H1 (cell line): Measurements from ENCODE around the gene PGAM2. TPM values are rescaled to one million over a fixed set of nuclear protein-coding genes. Genes with fewer than 3 reads are reported as not detected.

Source experiments
- CTCF ChIA-PET: fragments of 300-600 bp; sonication (Branson Sonifier 250); formaldehyde crosslinking; loops from one replicate; lab custom pipeline; 2021; ENCODE audit not compliant: partially characterized antibody; lab: Charles Lee
- POLR2A ChIA-PET: fragments of 300-600 bp; sonication (Branson Sonifier 250); formaldehyde crosslinking; loops from one replicate; lab custom pipeline; 2021; ENCODE audit warnings: inconsistent platforms; ENCODE audit not compliant: partially characterized antibody; lab: Charles Lee
- DNase-seq, 2 experiments: peaks; one replicate each; pipeline versions ENCODE4 v3.0.0 to v3.0.0-alpha.2; 2010 to 2022; ENCODE audit warnings: low spot score in 2 of 2, low read depth in 1 of 2, mixed read lengths in 1 of 2
- FAIRE-seq: peaks from 2 replicates; lab custom pipeline; 2011; peaks lifted over from hg19 to GRCh38; lab: Jason Lieb, UNC
- H2AFZ ChIP-seq: 2 replicates; pipeline ENCODE4 v1.8.1; 2012; ENCODE audit warnings: low read length, inconsistent platforms
- H2AK5ac ChIP-seq: 2 replicates; pipeline ENCODE4 v1.6.1; 2013; ENCODE audit warnings: low read depth, low read length
- H2BK120ac ChIP-seq: replicated peaks from 2 replicates; pipeline ENCODE3; 2013; ENCODE audit warnings: low read depth, low read length, inconsistent platforms
- H2BK12ac ChIP-seq: 2 replicates; pipeline ENCODE4 v1.6.1; 2013; ENCODE audit warnings: low read depth, low read length
- H2BK15ac ChIP-seq: 2 replicates; pipeline ENCODE4 v1.6.1; 2013; ENCODE audit warnings: low read length
- H2BK20ac ChIP-seq: 2 replicates; pipeline ENCODE4 v1.6.1; 2013; ENCODE audit warnings: low read length
- H2BK5ac ChIP-seq: 2 replicates; pipeline ENCODE4 v1.6.1; 2013; ENCODE audit warnings: low read depth, low read length
- H3K14ac ChIP-seq: 2 replicates; pipeline ENCODE4 v1.6.1; 2013; ENCODE audit warnings: inconsistent platforms; ENCODE audit not compliant: insufficient read length
- H3K18ac ChIP-seq: 2 replicates; pipeline ENCODE4 v1.6.1; 2013; ENCODE audit warnings: low read length; ENCODE audit errors: extremely low read depth
- H3K23ac ChIP-seq: 2 replicates; pipeline ENCODE4 v1.6.1; 2013; ENCODE audit warnings: inconsistent platforms; ENCODE audit not compliant: insufficient read length
- H3K23me2 ChIP-seq: 2 replicates; pipeline ENCODE4 v1.6.1; 2013; ENCODE audit warnings: low read depth, low read length
- H3K27ac ChIP-seq: 2 replicates; pipeline ENCODE4 v1.6.1; 2011; ENCODE audit warnings: low read depth, low read length, inconsistent platforms
- H3K27me3 ChIP-seq, 4 experiments: replicated peaks in 1 of 4; 1 replicate in 1 of 4; 2 replicates in 3 of 4; pipeline versions ENCODE4 v1.6.1 to v1.8.1; 2011 to 2013; ENCODE audit warnings: low read length in 3 of 4, mild to moderate bottlenecking in 3 of 4, inconsistent platforms in 2 of 4, mixed read lengths in 2 of 4, moderate library complexity in 1 of 4; ENCODE audit not compliant: control insufficient read depth in 3 of 4, insufficient read depth in 3 of 4; ENCODE audit errors: extremely low read depth in 1 of 4
- H3K36me3 ChIP-seq, 4 experiments: 2 replicates each; pipeline versions ENCODE4 v1.6.1 to v1.8.1; 2011 to 2013; ENCODE audit warnings: mild to moderate bottlenecking in 4 of 4, low read length in 3 of 4, moderate library complexity in 2 of 4, control low read depth in 1 of 4, inconsistent platforms in 1 of 4; ENCODE audit not compliant: insufficient read depth in 4 of 4, control insufficient read depth in 2 of 4
- H3K4ac ChIP-seq: replicated peaks from 2 replicates; pipeline ENCODE3; 2013; ENCODE audit warnings: low read length, low read depth, mixed read lengths, inconsistent platforms; ENCODE audit not compliant: insufficient read length
- H3K4me1 ChIP-seq, 4 experiments: replicated peaks in 1 of 4; 1 replicate in 1 of 4; 2 replicates in 3 of 4; pipeline versions ENCODE4 v1.6.1 to v1.8.1; 2011 to 2013; ENCODE audit warnings: low read length in 3 of 4, inconsistent platforms in 2 of 4, mixed read lengths in 1 of 4; ENCODE audit not compliant: insufficient read depth in 4 of 4, control insufficient read depth in 3 of 4
- H3K4me2 ChIP-seq, 2 experiments: 2 replicates each; pipeline versions ENCODE4 v1.6.1 to v1.8.1; 2011 to 2013; ENCODE audit warnings: low read depth in 2 of 2, low read length in 2 of 2, control low read depth in 1 of 2, inconsistent platforms in 1 of 2, mild to moderate bottlenecking in 1 of 2; ENCODE audit not compliant: insufficient read depth in 1 of 2
- H3K4me3 ChIP-seq, 4 experiments: fragments of 200-600, 300-600 bp in 1 of 4; sonication (generic), shearing (Covaris generic), sonication (Bioruptor Twin) in 1 of 4; 2 replicates each; pipeline versions ENCODE4 v1.5.1 to v1.8.1; 2011 to 2016; ENCODE audit warnings: low read length in 4 of 4, low read depth in 3 of 4, control low read depth in 2 of 4, inconsistent platforms in 2 of 4, mild to moderate bottlenecking in 2 of 4, mixed read lengths in 1 of 4, moderate library complexity in 1 of 4; ENCODE audit not compliant: insufficient read depth in 2 of 4; ENCODE audit errors: extremely low read depth in 1 of 4
- H3K56ac ChIP-seq: replicated peaks from 2 replicates; pipeline ENCODE3; 2013; ENCODE audit warnings: low read depth, mild to moderate bottlenecking, mixed read lengths, low read length, inconsistent platforms; ENCODE audit not compliant: insufficient read length
- H3K79me1 ChIP-seq: 2 replicates; pipeline ENCODE4 v1.6.1; 2013; ENCODE audit warnings: low read depth, low read length, control low read depth
- H3K79me2 ChIP-seq, 2 experiments: 2 replicates each; pipeline versions ENCODE4 v1.6.1 to v1.8.1; 2012 to 2013; ENCODE audit warnings: low read length in 2 of 2, mild to moderate bottlenecking in 2 of 2, inconsistent platforms in 1 of 2; ENCODE audit not compliant: insufficient read depth in 2 of 2, control insufficient read depth in 1 of 2
- H3K9ac ChIP-seq, 4 experiments: replicated peaks in 1 of 4; 1 replicate in 1 of 4; 2 replicates in 3 of 4; pipeline versions ENCODE4 v1.6.1 to v1.8.1; 2011 to 2013; ENCODE audit warnings: low read depth in 3 of 4, low read length in 3 of 4, control low read depth in 2 of 4, mild to moderate bottlenecking in 2 of 4, moderate library complexity in 2 of 4, inconsistent platforms in 1 of 4; ENCODE audit errors: extremely low read depth in 1 of 4
- H3K9me3 ChIP-seq, 2 experiments: 2 replicates each; pipeline versions ENCODE4 v1.6.1 to v1.8.1; 2012 to 2013; ENCODE audit warnings: mild to moderate bottlenecking in 2 of 2, moderate library complexity in 2 of 2, control low read depth in 1 of 2, inconsistent platforms in 1 of 2, low read depth in 1 of 2, low read length in 1 of 2, mixed read lengths in 1 of 2; ENCODE audit not compliant: insufficient read depth in 2 of 2
- H4K20me1 ChIP-seq, 2 experiments: replicated peaks in 1 of 2; 2 replicates each; pipeline versions ENCODE3 to v1.8.1; 2011 to 2013; ENCODE audit warnings: inconsistent platforms in 2 of 2, low read length in 2 of 2, mild to moderate bottlenecking in 1 of 2; ENCODE audit not compliant: insufficient read depth in 2 of 2, control insufficient read depth in 1 of 2
- H4K5ac ChIP-seq: 2 replicates; pipeline ENCODE4 v1.6.1; 2013; ENCODE audit warnings: low read length, low read depth, mixed read lengths, inconsistent platforms; ENCODE audit not compliant: insufficient read length
- H4K8ac ChIP-seq: 2 replicates; pipeline ENCODE4 v1.8.0; 2013; ENCODE audit warnings: mild to moderate bottlenecking, moderate library complexity, low read length, inconsistent platforms; ENCODE audit not compliant: insufficient read depth; ENCODE audit errors: extremely low read depth
- H4K91ac ChIP-seq: replicated peaks from 2 replicates; pipeline ENCODE3; 2013; ENCODE audit warnings: low read length, mixed read lengths, inconsistent platforms; ENCODE audit not compliant: insufficient read length
- BCL11A ChIP-seq, 2 experiments: IDR thresholded peaks; one replicate each; pipeline ENCODE4 v1.6.1; 2011; ENCODE audit warnings: low read depth in 2 of 2, low read length in 2 of 2, mild to moderate bottlenecking in 2 of 2
- CBX8 ChIP-seq: fragments of 300-800, 300-1000 bp; sonication (generic); IDR thresholded peaks from 2 replicates; pipeline ENCODE4 v1.7.1; 2016; ENCODE audit warnings: low read depth, low read length, borderline replicate concordance
- JUND ChIP-seq: IDR thresholded peaks from 2 replicates; pipeline ENCODE4 v1.6.1; 2011; ENCODE audit warnings: mild to moderate bottlenecking, improper control_type of control experiment, low read length
- MAFK ChIP-seq: IDR thresholded peaks from 2 replicates; pipeline ENCODE4 v1.6.1; 2012; ENCODE audit warnings: low read depth, mild to moderate bottlenecking, improper control_type of control experiment, low read length
- NRF1 ChIP-seq: IDR thresholded peaks from 2 replicates; pipeline ENCODE4 v1.6.1; 2011; ENCODE audit warnings: mild to moderate bottlenecking, low read depth, low read length, improper control_type of control experiment
- RXRA ChIP-seq: IDR thresholded peaks from 2 replicates; pipeline ENCODE4 v1.6.1; 2011; ENCODE audit warnings: low read depth, mild to moderate bottlenecking, low read length, moderate library complexity; ENCODE audit not compliant: insufficient read depth
- SUZ12 ChIP-seq: fragments of 200-600 bp; sonication (generic); IDR thresholded peaks from 2 replicates; pipeline ENCODE4 v1.6.1; 2012; ENCODE audit warnings: mild to moderate bottlenecking, inconsistent platforms, low read length, moderate library complexity, mixed read lengths
- TEAD4 ChIP-seq: IDR thresholded peaks from 2 replicates; pipeline ENCODE4 v1.6.1; 2012; ENCODE audit warnings: low read depth, low read length, inconsistent platforms, mixed read lengths
- YY1 ChIP-seq: IDR thresholded peaks from 2 replicates; pipeline ENCODE4 v1.6.1; 2011; ENCODE audit warnings: low read depth, mild to moderate bottlenecking, low read length
- WGBS, 2 experiments: shearing (Covaris generic) in 1 of 2; methylation state at CpG; one replicate each; pipeline versions ENCODE4 v1.1.6 to v1.1.7; 2013 to 2015; ENCODE audit warnings: low lambda C conversion rate in 2 of 2, mixed read lengths in 2 of 2, inconsistent platforms in 1 of 2, low coverage in 1 of 2, missing lambda C conversion rate in 1 of 2; ENCODE audit not compliant: insufficient replicate concordance in 2 of 2, insufficient coverage in 1 of 2, insufficient read length in 1 of 2; ENCODE audit errors: extremely low coverage in 1 of 2, missing lambda C conversion rate in 1 of 2; 5-methylcytosine and 5-hydroxymethylcytosine counted together
- polyA plus RNA-seq, 7 experiments: library from polyadenylated mRNA; depleted of rRNA in 3 of 7; stranded (reverse) in 5 of 7; unstranded in 2 of 7; fragments of >200 nt in 5 of 7; fragments of 200-250 nt in 2 of 7; gene quantifications; 1 replicate in 5 of 7; 2 replicates in 1 of 7; 4 replicates in 1 of 7; pipeline versions ENCODE4 v1.2.1 to v1.2.3, GENCODE V29; 2011 to 2013; ENCODE audit warnings: missing spikeins in 2 of 7, mixed read lengths in 2 of 7
- total RNA-seq: library from RNA; stranded (reverse); fragmentation: NEBNext Ultra II Directional; extraction: Animal tissue kit (Norgen Biotek cat#: 25700); gene quantifications from 2 replicates; pipeline ENCODE4 v1.2.1, GENCODE V29; 2021

Gene PGAM2
- total and polyA plus RNA-seq, 2 of the 8 experiments (the other 6 are each of a cell fraction or from before 2014, with no cell fraction given) = 2.1 to 2.9 TPM

DNA sequence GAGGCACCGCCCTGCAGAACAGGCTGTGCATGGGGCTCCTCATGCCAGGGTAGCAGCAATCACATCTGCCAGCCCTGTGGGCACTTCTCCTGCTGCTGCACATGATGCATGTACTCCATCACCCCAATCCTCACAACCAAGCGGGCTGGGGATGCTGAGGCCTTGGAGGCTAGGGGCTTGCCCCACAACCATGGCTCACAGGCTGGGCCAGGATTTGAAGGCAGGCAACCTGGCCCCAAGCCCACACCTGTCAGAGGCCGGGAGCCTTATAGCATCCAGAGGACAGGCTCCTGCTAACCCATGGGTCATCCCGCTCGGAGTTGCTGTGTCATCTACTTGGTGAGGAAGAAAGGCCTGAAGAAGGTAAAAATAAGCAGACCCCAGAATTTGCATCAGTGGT is 14.8 kb upstream of the PGAM2 start:
- Histone ChIP-seq H4K5ac (no peak overlapping the region), H3K14ac (no peak overlapping the region), H3K4me1 (no peaks in the 10 kb centered on the region), H2BK120ac (no peak overlapping the region), H3K4ac (no peak overlapping the region), H3K9me3 (no peaks in the 10 kb centered on the region), H2BK12ac (no peak overlapping the region), H2AFZ (no peak overlapping the region), H3K27ac (no peak overlapping the region), H3K23ac (no peak overlapping the region), H3K18ac (no peak overlapping the region), H3K4me3 (no peak overlapping the region), H2AK5ac (no peak overlapping the region), H2BK20ac (no peak overlapping the region), H2BK5ac (no peak overlapping the region), H3K9ac (no peak overlapping the region), H3K36me3 (peaks cover 12 to 20% (median 14%) of the 10 kb centered on the region in 4 experiments), H3K4me2 (no peak overlapping the region), H3K56ac (no peak overlapping the region), H3K23me2 (peaks cover 4% of the 10 kb centered on the region; the same call in 1 of the 2 replicates), H3K79me1 (no peaks in the 10 kb centered on the region), H4K91ac (no peak overlapping the region), H3K79me2 (no peaks in the 10 kb centered on the region), H4K20me1 (peaks cover 0 to 5% of the 10 kb centered on the region in 2 experiments), H2BK15ac (no peak overlapping the region), H3K27me3 (no peaks in the 10 kb centered on the region; a peak in 2 of 7 replicates), H4K8ac (no peak overlapping the region)
- POLR2A ChIA-PET = interaction anchor here (1.5 kb wide), 2 partner anchors 12 to 14 kb away, joined by 3 to 9 read pairs; partner anchors contain the start of gene PGAM2
- 94% methylated on average over 5 of the region's 5 CpGs; no CpG with 5 or more reads in 1 of the 2 experiments for WGBS, 2 experiments
- TF ChIP-seq RXRA (no peak), TEAD4 (no peak), SUZ12 (no peak), CBX8 (no peak), BCL11A (IDR thresholded peaks at IDR 0.05; ENCODE audit: low read depth in 2 of 2, low read length in 2 of 2) (no peak), JUND (no peak), NRF1 (no peak), MAFK (no peak), YY1 (no peak)
- DNase-seq = no peak
- CTCF ChIA-PET = interaction anchor here (0.6 to 1.8 kb wide), 4 partner anchors 8 to 1044 kb away, joined by 3 to 10 read pairs (median 3); no protein-coding TSS in a partner anchor
- no peak for FAIRE-seq
